ENCODE data around the gene FOXP1. TPM values are rescaled to one million over a fixed set of nuclear protein-coding genes. Genes with fewer than 3 reads are reported as not detected.

FOXP1 gene
- total RNA-seq, 2 experiments from 2014 or later = 116 to 131 TPM

DNA sequence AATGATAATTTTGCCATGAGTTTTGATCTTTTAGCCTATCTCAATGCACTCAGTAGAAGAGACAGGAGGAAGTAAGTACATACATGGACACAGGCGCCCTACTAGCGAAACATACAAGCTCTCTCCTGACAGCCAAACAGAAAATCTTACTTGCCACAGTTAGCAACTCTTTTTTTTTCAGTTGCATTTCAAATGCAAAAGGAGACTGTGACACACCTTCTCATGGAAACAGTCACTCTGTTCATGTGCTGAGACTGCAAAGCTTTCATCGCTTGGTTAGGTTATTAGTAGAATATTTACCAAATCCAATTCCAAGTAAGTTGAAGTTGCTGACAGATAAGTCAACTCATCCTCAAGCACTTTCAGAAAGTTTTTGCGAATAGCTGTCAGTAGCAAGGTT lies 223.3 kb downstream of the FOXP1 start:
- no peaks in the 10 kb centered on the region for H3K9me3 Mint-ChIP-seq
- peaks cover 51% of the 10 kb centered on the region for H3K4me1 Mint-ChIP-seq
- ChIA-PET POLR2A (interaction anchor here (0.6 kb wide), 1 partner anchor 360 kb away, joined by 4 read pairs; no protein-coding TSS in a partner anchor), CTCF (interaction anchor here (1.0 to 1.1 kb wide), 2 partner anchors 24 to 149 kb away, joined by 3 to 4 read pairs; no protein-coding TSS in a partner anchor)
- H3K4me3 Mint-ChIP-seq = peak overlapping the region; percentile 33
- H3K36me3 Mint-ChIP-seq (ENCODE audit: low read depth) = peaks cover 8% of the 10 kb centered on the region
- H3K27ac Mint-ChIP-seq = peak overlapping the region; percentile 73
- H3K27me3 Mint-ChIP-seq = peaks cover 4% of the 10 kb centered on the region
- DNase-seq = no peak

DNA sequence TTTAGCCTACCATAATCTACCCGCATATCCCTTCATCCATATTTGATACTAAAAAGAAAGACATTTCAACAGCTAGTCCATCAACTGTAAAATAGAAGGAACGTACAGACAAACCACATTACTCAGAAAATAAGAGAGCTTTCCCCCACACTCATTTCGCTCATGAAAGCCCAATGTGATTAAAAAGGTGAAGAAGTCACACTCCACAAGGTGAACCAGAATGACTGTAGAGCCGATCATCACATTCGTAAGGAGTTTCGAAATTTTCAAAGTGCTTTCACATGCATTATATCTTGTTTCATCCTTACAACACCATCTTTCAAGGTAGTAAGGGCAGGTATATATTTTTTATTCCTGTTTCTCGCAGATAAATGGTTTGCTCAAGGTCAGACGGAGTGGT lies 225.3 kb downstream of the FOXP1 start:
- H3K27ac Mint-ChIP-seq = no peak overlapping the region
- H3K36me3 Mint-ChIP-seq (ENCODE audit: low read depth) = peaks cover 8% of the 10 kb centered on the region
- no peaks in the 10 kb centered on the region for H3K9me3 Mint-ChIP-seq
- POLR2A ChIA-PET = no interaction called here
- no peak overlapping the region for H3K4me3 Mint-ChIP-seq
- no peak for DNase-seq
- H3K4me1 Mint-ChIP-seq = peaks cover 43% of the 10 kb centered on the region
- CTCF ChIA-PET = interaction anchor here (0.6 to 1.1 kb wide), 2 partner anchors 13 to 81 kb away, joined by 3 to 4 read pairs; no protein-coding TSS in a partner anchor
- H3K27me3 Mint-ChIP-seq = peaks cover 1% of the 10 kb centered on the region

DNA sequence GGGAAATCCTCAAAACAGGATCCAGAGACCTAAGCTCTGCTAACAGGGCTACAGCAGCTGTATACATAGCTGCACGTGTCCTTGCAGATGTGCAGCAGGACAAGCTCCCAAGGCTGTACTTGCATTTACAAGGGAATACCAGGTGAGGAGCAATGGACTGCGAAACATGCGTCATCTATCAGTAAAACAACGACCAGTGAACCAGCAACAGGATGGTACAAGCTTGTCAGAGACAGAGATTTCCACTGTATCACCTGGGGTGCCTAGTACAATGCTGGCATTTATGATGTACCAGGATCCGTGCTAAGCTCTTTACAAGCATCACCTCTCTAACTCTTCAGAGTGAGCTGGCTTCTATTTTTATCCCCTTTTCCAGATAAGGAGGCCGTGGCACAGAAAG lies 227.3 kb downstream of the FOXP1 start:
- H3K27ac Mint-ChIP-seq = no peak overlapping the region
- H3K4me3 Mint-ChIP-seq = no peak overlapping the region
- H3K9me3 Mint-ChIP-seq = no peaks in the 10 kb centered on the region
- peaks cover 1% of the 10 kb centered on the region for H3K27me3 Mint-ChIP-seq
- ChIA-PET POLR2A (no interaction called here), CTCF (interaction anchor here (1.0 kb wide), 1 partner anchor 218 kb away, joined by 3 read pairs; no protein-coding TSS in a partner anchor)
- DNase-seq = no peak
- H3K4me1 Mint-ChIP-seq = peaks cover 37% of the 10 kb centered on the region
- H3K36me3 Mint-ChIP-seq (ENCODE audit: low read depth) = peaks cover 8% of the 10 kb centered on the region

DNA sequence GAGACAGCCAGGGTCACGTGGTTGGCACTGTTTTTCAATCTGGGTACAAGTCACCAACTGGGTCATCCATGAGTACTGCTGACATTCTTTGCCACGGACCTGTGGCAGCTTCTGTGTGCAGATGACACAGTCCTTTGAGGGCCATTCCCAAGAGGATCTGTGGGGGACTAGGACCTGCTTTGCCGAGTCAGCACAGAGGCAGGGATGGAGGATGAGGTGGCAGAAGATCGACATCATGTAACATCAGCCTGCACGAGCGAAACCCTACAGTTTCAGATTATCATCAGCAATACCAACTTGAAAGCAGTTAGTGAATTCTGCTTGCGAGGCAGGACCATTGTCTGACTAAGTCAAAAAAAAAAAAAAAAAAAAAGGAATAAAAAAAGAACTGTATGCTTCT lies 227.7 kb downstream of the FOXP1 start:
- Mint-ChIP-seq H3K9me3 (no peaks in the 10 kb centered on the region), H3K4me1 (peaks cover 33% of the 10 kb centered on the region), H3K27ac (no peak overlapping the region), H3K27me3 (peaks cover 3% of the 10 kb centered on the region), H3K36me3 (ENCODE audit: low read depth) (peaks cover 9% of the 10 kb centered on the region), H3K4me3 (no peak overlapping the region)
- CTCF ChIA-PET = interaction anchor here (0.6 to 1.0 kb wide), 2 partner anchors 218 to 441 kb away, joined by 3 read pairs; no protein-coding TSS in a partner anchor
- POLR2A ChIA-PET = no interaction called here
- no peak for DNase-seq

DNA sequence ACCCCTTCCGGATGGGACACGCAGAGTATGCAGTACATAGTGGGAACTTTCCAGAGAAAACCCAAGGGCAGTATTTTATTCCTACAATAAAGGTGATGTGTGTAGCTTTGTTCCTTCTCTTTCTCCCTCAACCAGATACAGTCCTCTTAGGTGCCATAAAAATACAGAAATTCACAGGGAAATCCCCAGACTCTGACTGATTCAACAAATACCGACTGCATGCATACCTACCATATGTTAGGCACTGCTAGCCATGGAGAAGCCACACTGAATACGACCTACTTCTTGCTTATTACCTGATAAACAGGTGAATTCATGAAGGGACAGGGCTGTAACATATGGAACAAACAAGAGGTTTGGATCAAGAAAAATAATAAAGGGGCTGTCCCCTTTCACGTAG lies 228.5 kb downstream of the FOXP1 start:
- Mint-ChIP-seq H3K27me3 (peaks cover 4% of the 10 kb centered on the region), H3K36me3 (ENCODE audit: low read depth) (peaks cover 12% of the 10 kb centered on the region), H3K4me1 (peaks cover 25% of the 10 kb centered on the region), H3K9me3 (no peaks in the 10 kb centered on the region), H3K27ac (no peak overlapping the region), H3K4me3 (no peak overlapping the region)
- POLR2A ChIA-PET = no interaction called here
- CTCF ChIA-PET = no interaction called here
- no peak for DNase-seq

DNA sequence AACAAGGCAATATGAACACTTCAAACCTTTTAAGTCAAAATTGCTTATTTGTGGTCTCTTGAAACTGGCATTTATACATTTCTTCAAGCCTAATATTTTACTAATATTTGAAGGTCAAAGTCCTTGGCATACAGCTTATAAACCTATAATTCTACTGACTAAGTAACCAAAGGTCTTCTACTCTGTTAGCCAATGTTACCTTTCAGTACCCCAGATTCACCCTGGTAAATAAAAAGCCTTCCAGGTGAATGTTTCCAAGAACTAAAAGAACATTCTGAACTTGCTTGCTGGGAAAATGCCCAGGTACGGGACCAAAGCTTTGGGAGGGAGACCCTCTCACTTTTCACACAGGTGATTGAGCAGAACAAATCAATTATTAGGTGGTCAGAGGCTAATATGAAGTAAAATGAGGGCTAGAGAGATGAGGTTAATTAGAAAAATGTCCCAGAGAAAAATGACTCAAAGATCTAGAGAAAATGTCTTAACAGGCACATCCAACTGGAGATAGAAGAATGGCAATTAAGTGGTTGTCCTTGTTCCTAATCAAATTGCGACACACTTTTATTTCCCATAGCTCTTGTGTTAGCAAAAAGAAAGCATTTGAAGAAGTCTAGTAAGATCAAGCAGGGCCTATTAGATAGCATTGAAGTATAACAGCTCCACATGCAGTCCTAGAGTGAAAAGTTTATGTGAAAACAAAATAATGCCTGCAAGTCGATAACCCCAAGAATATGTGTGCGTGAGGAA lies 232.0 kb downstream of the FOXP1 start:
- Mint-ChIP-seq H3K36me3 (ENCODE audit: low read depth) (peaks cover 4% of the 10 kb centered on the region), H3K4me1 (peaks cover 12% of the 10 kb centered on the region), H3K4me3 (no peak overlapping the region), H3K9me3 (no peaks in the 10 kb centered on the region), H3K27me3 (peaks cover 4% of the 10 kb centered on the region), H3K27ac (no peak overlapping the region)
- no peak for DNase-seq
- ChIA-PET CTCF (interaction anchor here (0.9 to 1.4 kb wide), 3 partner anchors 19 to 176 kb away, joined by 3 read pairs; no protein-coding TSS in a partner anchor), POLR2A (no interaction called here)

DNA sequence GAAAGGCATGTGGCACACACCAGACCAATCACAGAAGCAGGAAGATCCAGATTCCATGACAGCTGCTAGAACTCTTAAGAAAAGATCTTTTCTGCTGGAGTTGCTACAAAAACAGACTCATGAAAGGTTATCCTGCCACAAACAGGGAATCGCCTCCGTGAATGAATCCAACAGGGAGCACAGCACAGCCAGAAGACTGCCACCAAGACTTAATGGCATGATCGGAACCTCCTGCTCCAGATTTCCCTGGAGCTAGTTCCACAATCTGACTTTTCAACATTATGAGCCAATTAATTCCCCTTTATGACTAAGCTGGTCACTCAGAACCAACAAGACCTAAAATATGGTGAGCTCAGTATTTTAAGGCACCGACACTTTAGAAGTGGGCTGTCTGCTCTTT lies 232.5 kb downstream of the FOXP1 start:
- Mint-ChIP-seq H3K4me1 (peaks cover 10% of the 10 kb centered on the region), H3K9me3 (no peaks in the 10 kb centered on the region), H3K27me3 (peaks cover 4% of the 10 kb centered on the region), H3K36me3 (ENCODE audit: low read depth) (peaks cover 4% of the 10 kb centered on the region), H3K4me3 (no peak overlapping the region), H3K27ac (no peak overlapping the region)
- ChIA-PET CTCF (interaction anchor here (0.9 kb wide), 1 partner anchor 175 kb away, joined by 3 read pairs; no protein-coding TSS in a partner anchor), POLR2A (no interaction called here)
- DNase-seq = no peak

DNA sequence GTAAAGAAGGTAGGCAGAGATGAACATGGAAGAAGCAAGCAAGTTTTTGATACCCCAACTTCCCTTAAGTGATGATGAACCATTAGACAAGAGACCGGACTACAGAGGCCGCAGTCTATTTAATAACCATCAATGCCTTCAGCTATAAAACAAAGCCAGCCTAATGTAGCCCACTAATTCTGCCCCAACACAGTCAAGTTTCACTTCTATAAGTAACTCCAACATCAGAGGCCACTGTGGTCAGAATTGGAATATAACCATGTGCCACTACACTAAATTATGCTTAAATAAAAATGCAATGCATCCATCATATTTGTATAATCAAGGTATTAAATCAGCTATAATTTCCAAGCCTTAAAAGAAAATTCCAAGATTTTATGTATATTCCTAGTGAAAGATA lies 234.7 kb downstream of the FOXP1 start:
- Mint-ChIP-seq H3K36me3 (ENCODE audit: low read depth) (peaks cover 7% of the 10 kb centered on the region), H3K9me3 (no peaks in the 10 kb centered on the region), H3K4me3 (no peak overlapping the region), H3K27me3 (peaks cover 4% of the 10 kb centered on the region), H3K27ac (no peak overlapping the region), H3K4me1 (peaks cover 8% of the 10 kb centered on the region)
- CTCF ChIA-PET = no interaction called here
- DNase-seq = no peak
- POLR2A ChIA-PET = no interaction called here

DNA sequence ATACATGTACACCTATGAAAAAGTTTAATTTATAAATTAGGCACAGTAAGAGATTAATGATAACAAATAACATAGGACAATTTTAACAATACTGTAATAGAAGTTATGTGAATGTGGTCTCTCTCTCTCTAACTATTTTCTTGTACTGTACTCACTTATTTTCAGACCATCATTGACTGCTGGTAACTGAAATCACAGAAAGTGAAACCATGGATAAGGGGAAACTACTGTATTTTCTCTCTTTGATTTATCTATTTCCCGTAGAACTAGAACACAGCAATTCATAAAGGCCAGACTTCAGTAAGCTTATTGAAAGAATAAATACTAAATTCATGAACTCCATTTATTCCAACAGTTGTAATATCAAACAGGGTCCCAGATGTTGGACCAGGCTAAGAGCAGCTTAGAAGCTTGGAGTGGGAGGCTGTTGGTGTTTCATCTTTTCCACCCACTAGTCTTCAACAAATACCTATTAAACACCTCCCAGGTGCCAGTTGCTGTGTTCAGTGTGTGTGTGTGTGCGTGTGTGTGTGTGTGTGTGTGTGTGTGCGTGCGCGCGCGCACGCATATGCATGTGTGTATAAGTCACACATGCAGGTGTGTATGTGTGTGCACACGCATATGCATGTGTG lies 235.4 kb downstream of the FOXP1 start:
- CTCF ChIA-PET = no interaction called here
- POLR2A ChIA-PET = no interaction called here
- Mint-ChIP-seq H3K4me3 (no peak overlapping the region), H3K27ac (no peak overlapping the region), H3K36me3 (ENCODE audit: low read depth) (peaks cover 7% of the 10 kb centered on the region), H3K9me3 (no peaks in the 10 kb centered on the region), H3K27me3 (peaks cover 3% of the 10 kb centered on the region), H3K4me1 (peaks cover 8% of the 10 kb centered on the region)
- no peak for DNase-seq

DNA sequence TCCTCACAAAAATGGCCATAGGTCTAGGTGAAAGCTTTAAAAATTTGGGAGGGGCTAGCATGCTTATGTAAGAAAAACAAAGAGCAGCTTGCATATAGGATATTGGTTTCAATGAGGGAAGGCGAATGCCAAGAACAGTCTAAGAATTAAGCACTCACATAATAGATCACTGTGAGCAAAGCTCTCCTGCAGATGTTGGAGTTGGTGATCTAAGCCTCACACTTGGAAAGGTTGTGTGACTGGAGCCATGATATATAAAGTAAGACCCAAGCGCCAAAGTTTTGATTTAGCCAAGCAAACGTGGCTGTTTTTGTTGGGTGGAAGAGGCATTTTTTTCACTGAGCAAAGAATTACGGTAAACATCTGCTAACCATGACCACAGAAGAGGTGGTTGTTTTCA lies 237.5 kb downstream of the FOXP1 start:
- Mint-ChIP-seq H3K4me1 (peaks cover 8% of the 10 kb centered on the region), H3K4me3 (no peak overlapping the region), H3K27me3 (peaks cover 3% of the 10 kb centered on the region), H3K36me3 (ENCODE audit: low read depth) (peaks cover 18% of the 10 kb centered on the region), H3K9me3 (peaks cover 12% of the 10 kb centered on the region), H3K27ac (peak overlapping the region; percentile 6)
- no peak for DNase-seq
- ChIA-PET POLR2A (no interaction called here), CTCF (interaction anchor here (0.6 to 0.8 kb wide), 3 partner anchors 12 to 1829 kb away, joined by 3 read pairs; no protein-coding TSS in a partner anchor)

DNA sequence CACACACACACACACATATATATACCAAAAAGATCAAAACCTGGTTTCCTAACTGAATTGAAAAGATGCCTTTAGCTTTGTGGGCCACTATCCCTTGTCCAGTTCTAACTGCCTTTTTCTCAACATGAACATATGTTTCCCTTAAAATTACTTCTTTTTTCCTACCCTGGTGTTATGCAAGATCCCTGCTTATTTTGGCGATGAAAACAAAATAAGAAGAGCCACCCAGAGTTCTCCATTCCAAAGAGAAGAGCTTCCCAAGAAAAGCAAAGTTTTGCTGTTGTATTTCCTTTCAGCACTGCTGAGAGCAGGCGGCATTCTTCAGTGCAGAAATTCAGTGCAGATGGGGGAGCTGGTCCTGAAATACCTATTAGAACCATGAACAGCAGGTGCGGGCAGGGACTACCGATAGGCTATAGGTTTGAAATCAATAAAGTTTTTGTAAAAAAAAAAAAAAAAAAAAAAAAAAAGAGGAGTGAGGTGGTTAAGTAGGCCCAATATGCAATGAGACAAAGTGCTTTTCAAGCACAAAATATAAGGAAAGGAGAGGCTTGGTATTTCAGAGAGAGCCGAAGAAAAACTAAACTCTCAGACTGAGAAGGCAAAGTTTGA lies 238.0 kb downstream of the FOXP1 start:
- Mint-ChIP-seq H3K36me3 (ENCODE audit: low read depth) (peaks cover 19% of the 10 kb centered on the region), H3K9me3 (peaks cover 16% of the 10 kb centered on the region), H3K27ac (peak overlapping the region; percentile 6), H3K27me3 (no peaks in the 10 kb centered on the region), H3K4me3 (no peak overlapping the region), H3K4me1 (peaks cover 8% of the 10 kb centered on the region)
- ChIA-PET POLR2A (no interaction called here), CTCF (interaction anchor here (0.6 to 0.8 kb wide), 2 partner anchors 13 to 846 kb away, joined by 3 read pairs; no protein-coding TSS in a partner anchor)
- no peak for DNase-seq

DNA sequence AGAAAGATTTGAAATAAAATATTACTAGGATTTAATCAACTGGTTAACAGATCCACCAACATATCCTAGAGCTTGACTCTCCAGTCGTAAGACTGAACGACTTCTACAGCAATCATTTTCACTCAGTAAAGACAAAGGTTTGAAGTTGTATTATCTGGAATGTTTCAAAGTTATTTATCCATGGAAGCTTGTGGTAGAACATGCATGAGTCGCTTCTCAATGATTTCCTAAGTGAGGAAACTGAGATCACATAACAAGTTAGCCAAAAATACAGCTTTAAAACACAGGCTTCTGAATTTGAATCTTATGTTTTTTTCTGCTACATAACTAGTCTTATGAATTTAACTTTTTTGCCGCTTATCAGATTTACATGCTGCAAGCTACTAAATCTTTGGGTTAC lies 241.8 kb downstream of the FOXP1 start:
- Mint-ChIP-seq H3K4me3 (no peak overlapping the region), H3K36me3 (ENCODE audit: low read depth) (peaks cover 22% of the 10 kb centered on the region), H3K27ac (no peak overlapping the region), H3K9me3 (peaks cover 18% of the 10 kb centered on the region), H3K4me1 (no peaks in the 10 kb centered on the region), H3K27me3 (no peaks in the 10 kb centered on the region)
- ChIA-PET CTCF (no interaction called here), POLR2A (no interaction called here)
- DNase-seq = no peak

DNA sequence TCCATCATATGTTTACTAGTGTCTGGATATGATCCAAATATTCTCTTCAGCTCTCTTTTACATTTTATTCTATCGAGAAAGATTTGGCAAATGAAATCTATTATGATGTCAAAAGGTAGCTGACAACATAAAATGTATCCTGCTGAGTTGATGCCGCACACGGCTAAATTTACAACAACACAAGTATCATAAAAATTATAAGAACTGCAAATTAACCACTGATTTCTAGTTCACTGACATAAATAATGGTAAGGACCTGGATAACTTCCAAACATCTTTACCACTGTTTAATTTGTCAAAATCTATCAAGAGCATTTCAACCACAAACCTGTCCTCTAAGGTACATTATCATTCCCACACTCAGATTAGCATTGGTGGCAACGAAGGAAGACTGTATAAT lies 244.5 kb downstream of the FOXP1 start:
- ChIA-PET CTCF (interaction anchor here (0.6 kb wide), 1 partner anchor 1619 kb away, joined by 3 read pairs; no protein-coding TSS in a partner anchor), POLR2A (no interaction called here)
- Mint-ChIP-seq H3K9me3 (peaks cover 18% of the 10 kb centered on the region), H3K4me1 (no peaks in the 10 kb centered on the region), H3K36me3 (ENCODE audit: low read depth) (peaks cover 19% of the 10 kb centered on the region), H3K4me3 (no peak overlapping the region), H3K27me3 (no peaks in the 10 kb centered on the region), H3K27ac (no peak overlapping the region)
- DNase-seq = no peak

Data from activated CD4-positive, alpha-beta T cell treated with anti-CD3 and anti-CD28 coated beads, Interleukin-2, amount 10 ng/mL, durations not matched to agents 7 days and 5 days (primary cell).